T-helper 2 cell (primary cell): ENCODE measurements around the gene WIF1.

Experiments
- DNase-seq, 5 experiments: peaks; one replicate each; pipeline versions ENCODE4 v3.0.0 to v3.0.0-alpha.2; 2012 to 2022

The WIF1 gene

DNA sequence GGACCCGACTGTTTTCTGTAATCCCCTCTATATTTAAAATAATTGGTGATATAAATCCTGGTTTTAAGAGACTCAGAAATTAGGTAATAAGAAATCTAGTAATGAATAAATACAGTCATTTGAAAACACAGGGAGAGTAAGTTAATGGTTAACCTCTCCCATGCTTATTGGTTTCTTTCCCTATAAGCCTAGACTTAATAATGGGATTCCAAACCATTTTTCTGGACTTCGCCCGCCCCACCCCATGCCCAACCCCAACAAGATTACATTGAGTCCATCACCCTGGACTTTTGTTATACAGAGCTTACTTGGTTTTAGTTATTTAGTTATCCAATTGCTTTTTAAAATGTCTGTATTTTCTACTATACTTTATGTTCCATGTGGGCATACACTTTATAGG, 98.7 kb downstream of the WIF1 start:
- no peak for DNase-seq

- no peak for DNase-seq
Observed at GRCh38 chr12:65019696-65020234, 101.3 kb downstream of the WIF1 start.

DNA sequence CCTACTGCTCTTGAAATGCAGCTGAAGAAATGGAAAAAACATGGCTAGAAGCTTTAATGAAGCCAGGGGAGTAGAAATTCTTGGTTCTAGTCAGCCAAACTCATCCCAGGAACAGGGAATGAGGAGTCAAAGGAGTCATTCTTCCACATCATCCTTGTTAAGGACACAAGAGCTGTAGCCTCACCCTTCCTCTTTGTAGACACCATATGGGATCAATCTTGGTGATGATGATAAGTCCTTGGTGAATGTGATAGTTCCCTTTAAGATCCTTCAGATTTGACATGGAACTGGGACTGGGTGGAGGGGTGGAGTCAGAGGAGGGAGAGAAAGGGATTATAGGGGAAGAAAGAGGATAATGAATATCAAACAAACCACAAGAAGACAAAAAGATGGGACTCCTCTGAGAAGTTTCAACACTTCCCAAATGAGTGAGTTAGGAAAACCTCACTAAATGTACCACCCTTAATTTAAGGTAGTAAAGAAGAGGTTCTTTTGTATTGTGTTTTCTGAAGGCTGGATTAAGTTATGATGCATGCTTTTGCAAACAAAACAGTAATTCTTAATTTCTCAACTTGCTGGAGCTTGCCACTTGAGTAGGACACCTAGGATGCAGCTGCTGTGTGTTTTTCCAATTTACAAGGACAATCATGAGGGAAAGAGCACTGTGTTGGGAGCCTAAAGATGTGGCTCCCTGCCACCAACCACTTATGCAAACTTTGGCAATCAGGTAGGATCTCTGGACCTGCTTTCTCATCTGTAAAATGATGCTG, 104.0 kb downstream of the WIF1 start:
- DNase-seq, result no peak

DNA sequence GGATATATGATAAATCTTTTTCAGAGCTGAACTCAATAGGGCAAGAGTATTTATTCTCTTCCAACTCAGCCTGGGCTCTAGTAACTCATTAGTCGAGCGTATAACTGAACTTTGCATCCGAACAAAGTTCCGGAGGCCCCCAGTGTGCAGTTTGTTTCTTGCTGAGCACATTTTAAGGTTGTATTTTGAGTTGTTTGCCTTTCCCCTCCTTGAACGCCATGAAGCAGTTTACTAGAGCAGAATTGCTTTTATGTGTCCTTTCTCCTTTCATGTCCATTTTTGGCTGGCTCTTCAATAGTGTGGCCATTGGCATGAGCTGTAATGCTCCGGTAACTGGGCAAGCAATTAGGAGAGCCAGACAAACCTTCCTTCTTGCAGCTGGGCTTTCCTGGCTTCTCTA, 105.3 kb downstream of the WIF1 start:
- no peak for DNase-seq

DNA sequence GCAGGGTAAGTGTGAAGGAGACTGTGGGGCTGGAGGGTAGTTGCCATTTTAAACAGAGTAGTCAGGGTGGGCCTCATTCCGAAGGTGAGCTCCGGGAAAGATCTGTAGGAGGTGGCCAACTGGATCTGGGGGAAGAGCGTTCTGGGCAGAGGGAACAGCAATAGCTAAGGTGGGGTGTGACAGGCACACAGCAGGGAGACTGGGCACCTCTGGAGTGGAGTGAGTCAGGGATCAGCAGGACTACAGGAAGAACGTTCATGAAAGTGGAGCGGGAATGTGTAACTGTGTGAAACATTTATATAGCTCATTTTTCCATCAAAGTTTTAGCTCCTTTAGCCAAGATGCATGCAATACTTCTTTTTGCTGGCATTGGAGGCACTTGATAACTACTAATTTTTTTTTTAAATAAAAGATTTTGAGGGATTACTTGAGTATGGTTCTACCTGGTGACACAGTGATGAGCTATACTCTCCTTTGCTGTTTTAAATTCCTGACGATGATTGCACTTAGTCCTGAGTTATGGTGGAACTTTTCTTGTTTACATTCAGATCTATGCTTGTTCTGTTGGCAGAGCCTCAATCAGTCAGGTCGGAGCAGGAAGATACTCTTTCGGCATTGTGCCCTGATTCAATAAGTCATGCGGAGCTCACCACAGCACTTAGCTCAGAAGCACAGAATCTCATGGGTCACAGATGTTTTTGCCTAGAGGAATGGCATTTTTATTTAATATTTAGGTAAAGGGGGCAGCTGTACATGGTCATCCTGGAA, 106.4 kb downstream of the WIF1 start:
- DNase-seq, result no peak

- no peak for DNase-seq
Observed at GRCh38 chr12:65010437-65010836, 110.7 kb downstream of the WIF1 start.

- no peak for DNase-seq
Observed at GRCh38 chr12:65005716-65006115, 115.4 kb downstream of the WIF1 start.

GRCh38 chr12:65004270-65004669, 116.8 kb downstream of the WIF1 start:
- DNase-seq, result no peak
